NCI-H128 (cell line): ENCODE data around the gene GRIK3.
"Not testable (repeated sequence)": the region's sequence is repeated elsewhere in the genome, so short reads cannot be mapped to it uniquely, and the experiment has no call there.

Experiments used
- DNase-seq: peaks from one replicate; lab custom pipeline; 2025; ENCODE audit not compliant: unreplicated experiment; lab: John Stamatoyannopoulos, UW

The GRIK3 gene

GRCh38 chr1:36911561-36912364 lies 122.6 kb downstream of the GRIK3 start:
- no peak for DNase-seq

- no peak for DNase-seq
Observed at GRCh38 chr1:36910886-36911540, 123.3 kb downstream of the GRIK3 start.

- no peak for DNase-seq
Observed at GRCh38 chr1:36909946-36910725, 124.2 kb downstream of the GRIK3 start.

- not testable (repeated sequence) for DNase-seq
Observed at GRCh38 chr1:36909359-36909758, 125.0 kb downstream of the GRIK3 start.

DNA sequence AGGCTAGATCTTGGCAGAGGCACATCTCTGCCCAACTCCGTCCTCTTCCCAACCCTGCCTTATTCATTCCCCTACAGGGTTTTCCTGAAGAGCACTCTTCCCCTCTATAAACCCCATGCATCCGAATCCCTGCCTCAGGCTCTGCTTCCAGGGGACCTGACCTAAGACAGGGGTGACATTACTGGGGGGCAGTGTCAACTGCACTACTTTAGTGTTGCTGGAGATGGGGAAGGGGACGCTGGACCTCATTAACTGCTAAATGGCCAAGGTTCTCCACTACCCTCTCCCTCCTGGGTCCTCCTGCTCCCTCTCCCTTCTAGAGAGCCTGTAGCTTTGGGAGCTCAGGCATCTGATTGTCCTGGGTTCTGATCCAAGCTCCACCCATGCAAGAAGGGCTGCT lies 126.2 kb downstream of the GRIK3 start:
- DNase-seq, result no peak

DNA sequence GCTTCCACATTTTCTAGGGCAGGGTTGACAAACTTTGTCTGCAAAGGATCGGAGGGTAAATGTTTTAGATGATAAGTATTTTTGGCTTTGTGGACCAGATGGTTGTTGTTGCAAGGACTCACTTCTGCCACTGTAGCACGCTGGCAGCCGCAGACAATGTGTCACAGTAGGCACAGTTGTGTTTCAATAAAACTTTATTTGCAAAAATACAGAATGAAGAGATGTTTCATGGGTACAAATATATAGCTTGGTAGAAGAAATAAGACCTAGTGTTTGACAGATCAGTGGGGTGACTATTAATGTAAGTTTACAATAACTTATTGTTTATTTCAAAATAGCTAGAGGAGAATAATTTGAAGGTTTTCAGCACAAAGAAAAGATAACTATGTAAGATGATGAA lies 127.8 kb downstream of the GRIK3 start:
- DNase-seq, result no peak

DNA sequence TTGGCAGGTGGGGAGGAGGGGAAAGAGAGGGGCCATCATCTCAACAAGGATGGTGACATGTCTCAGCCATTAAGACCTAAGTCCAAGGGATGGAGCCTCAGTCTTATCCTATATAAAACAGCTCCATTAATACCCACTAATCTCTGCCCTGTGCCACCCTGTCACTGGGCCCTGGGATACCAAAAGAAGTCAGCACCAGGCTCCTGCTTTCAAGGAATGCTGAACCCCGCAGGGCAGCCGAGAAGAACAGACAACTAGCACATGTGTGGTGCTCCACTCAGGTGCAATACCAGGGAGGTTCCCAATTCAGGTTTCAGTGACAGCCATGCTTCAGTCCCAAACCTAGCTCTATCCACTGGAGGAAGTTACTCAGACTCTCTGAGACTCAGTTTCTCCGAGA lies 128.4 kb downstream of the GRIK3 start:
- no peak for DNase-seq

- DNase-seq, result no peak
Observed at GRCh38 chr1:36900128-36900527, 134.2 kb downstream of the GRIK3 start.

- DNase-seq, result not testable (repeated sequence)
Observed at GRCh38 chr1:36897813-36898212, 136.5 kb downstream of the GRIK3 start.

GRCh38 chr1:36894824-36895223 lies 139.5 kb downstream of the GRIK3 start:
- no peak for DNase-seq

- DNase-seq, result no peak
Observed at GRCh38 chr1:36890776-36891175, 143.5 kb downstream of the GRIK3 start.

- DNase-seq, result no peak
Observed at GRCh38 chr1:36889478-36890226, 144.7 kb downstream of the GRIK3 start.

DNA sequence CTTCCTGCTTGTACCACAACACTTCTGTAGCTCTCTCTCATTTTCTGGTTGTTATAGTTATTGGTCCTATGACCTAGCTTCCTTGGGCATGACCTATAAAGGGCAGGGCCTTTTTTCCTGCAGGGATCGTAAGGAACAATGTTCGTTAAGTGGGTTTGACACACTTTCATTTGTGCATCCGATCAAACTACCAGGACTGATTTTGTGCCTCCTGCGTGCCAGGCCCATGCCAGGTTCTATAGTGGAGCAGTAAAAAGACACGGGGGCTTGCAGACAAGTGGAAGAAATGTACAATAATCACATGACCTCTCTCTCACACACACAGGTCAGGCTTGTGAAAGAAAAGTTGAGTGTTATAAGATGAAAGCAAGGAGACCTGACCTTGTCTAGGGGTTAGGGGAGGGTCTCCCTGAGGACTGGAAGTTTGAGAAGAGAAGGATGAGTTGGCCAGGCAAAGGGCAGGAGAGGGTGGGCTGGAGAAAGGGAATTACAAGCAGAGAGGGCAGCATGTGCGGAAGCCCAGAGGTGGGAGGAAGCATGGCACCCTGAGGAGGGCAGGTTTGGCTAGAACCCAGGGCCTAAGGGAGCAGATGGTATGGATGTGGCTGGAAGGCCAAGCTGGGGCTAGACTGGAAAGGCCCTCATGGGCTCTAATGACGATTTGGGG lies 145.4 kb downstream of the GRIK3 start:
- DNase-seq, result no peak

- DNase-seq, result no peak
Observed at GRCh38 chr1:36885540-36886357, 148.6 kb downstream of the GRIK3 start.

GRCh38 chr1:36884801-36885200 lies 149.5 kb downstream of the GRIK3 start:
- no peak for DNase-seq

GRCh38 chr1:36884029-36884701 lies 150.2 kb downstream of the GRIK3 start:
- no peak for DNase-seq

- DNase-seq, result no peak
Observed at GRCh38 chr1:36883315-36883949, 150.9 kb downstream of the GRIK3 start.

DNA sequence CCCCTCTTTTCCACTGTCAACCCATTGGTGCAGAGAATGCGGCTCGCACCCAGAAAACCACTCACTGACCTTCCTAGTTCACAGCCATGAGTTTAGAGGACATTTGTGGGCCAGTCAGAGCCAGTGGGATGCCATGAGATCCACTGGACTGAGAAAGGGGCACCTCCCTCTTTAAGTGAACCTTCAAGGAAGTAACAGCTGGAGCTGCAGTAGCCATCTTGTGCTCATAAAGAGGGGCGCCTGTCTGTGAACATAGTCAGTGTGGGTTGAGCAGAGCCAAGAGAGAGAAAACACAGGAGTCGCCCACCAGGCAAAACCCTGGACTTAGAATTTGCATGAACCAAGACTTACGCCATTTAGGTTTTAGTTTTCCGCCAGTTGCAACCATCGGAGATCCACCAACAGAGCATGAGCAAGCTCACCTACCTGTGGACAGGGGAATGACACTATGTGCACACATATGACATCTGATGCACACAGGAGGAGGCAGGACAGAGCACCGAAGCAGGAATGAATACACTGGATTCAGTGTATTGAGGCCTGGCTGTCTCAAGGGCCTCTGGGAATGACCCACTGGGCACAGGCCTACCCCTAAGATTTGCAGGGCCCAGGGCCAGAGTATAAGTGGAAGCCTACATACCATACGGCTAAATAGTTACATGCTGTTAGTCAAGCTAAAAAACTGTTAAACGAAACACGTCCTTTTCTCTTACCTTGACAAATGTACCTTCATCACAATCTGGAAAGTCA lies 151.6 kb downstream of the GRIK3 start:
- DNase-seq, result no peak
